KMS-11 (cell line): ENCODE measurements around the gene DAP3.
"Not testable (repeated sequence)": the region's sequence is repeated elsewhere in the genome, so short reads cannot be mapped to it uniquely, and the experiment has no call there.

Experiments used
- H2AFZ ChIP-seq: fragments of 200-600 bp; sonication (generic); 2 replicates; pipeline ENCODE4 v1.6.1; 2016; ENCODE audit warnings: antibody characterized with exemption, mixed run types, low read depth
- H3K27ac ChIP-seq: fragments of 200-600 bp; sonication (generic); 2 replicates; pipeline ENCODE4 v1.6.1; 2016; ENCODE audit warnings: mild to moderate bottlenecking, mixed run types
- H3K27me3 ChIP-seq: fragments of 200-600 bp; sonication (generic); 2 replicates; pipeline ENCODE4 v1.6.1; 2017; ENCODE audit warnings: mild to moderate bottlenecking, low read depth, mixed run types, moderate library complexity; ENCODE audit not compliant: insufficient read depth
- H3K36me3 ChIP-seq: fragments of 200-600 bp; sonication (generic); 2 replicates; pipeline ENCODE4 v1.6.1; 2017; ENCODE audit warnings: mild to moderate bottlenecking, mixed run types; ENCODE audit not compliant: insufficient read depth
- H3K4me1 ChIP-seq: fragments of 200-600 bp; sonication (generic); 2 replicates; pipeline ENCODE4 v1.6.1; 2016; ENCODE audit warnings: mild to moderate bottlenecking, low read depth, mixed run types; ENCODE audit not compliant: poor library complexity, severe bottlenecking
- H3K4me2 ChIP-seq: fragments of 200-600 bp; sonication (generic); 2 replicates; pipeline ENCODE4 v1.7.0; 2016; ENCODE audit warnings: mild to moderate bottlenecking, mixed run types
- H3K4me3 ChIP-seq: fragments of 200-600 bp; sonication (generic); IDR thresholded peaks from 2 replicates; pipeline ENCODE4 v1.6.1; 2017; ENCODE audit warnings: low read depth, low read length, mixed read lengths; ENCODE audit not compliant: insufficient read depth
- H3K79me2 ChIP-seq: fragments of 200-600 bp; sonication (generic); 2 replicates; pipeline ENCODE4 v1.6.1; 2016; ENCODE audit warnings: low read depth, mixed run types; ENCODE audit not compliant: insufficient read depth
- H3K9ac ChIP-seq: fragments of 200-600 bp; sonication (generic); 2 replicates; pipeline ENCODE4 v1.6.1; 2016; ENCODE audit warnings: mild to moderate bottlenecking, mixed run types
- H4K20me1 ChIP-seq: fragments of 200-600 bp; sonication (generic); 2 replicates; pipeline ENCODE4 v1.6.1; 2016; ENCODE audit warnings: mild to moderate bottlenecking, mixed run types; ENCODE audit not compliant: insufficient read depth
- CTCF ChIP-seq: fragments of 200-600 bp; sonication (generic); conservative IDR thresholded peaks from 2 replicates; pipeline ENCODE4 v1.6.1; 2017; ENCODE audit warnings: low read depth, mild to moderate bottlenecking, antibody characterized with exemption, low read length, moderate library complexity, mixed read lengths

DAP3 gene

GRCh38 chr1:155712636-155713035, 23.7 kb downstream of the DAP3 start:
- not testable (repeated sequence) for H3K9ac ChIP-seq, H3K4me2 ChIP-seq, H3K27ac ChIP-seq, H3K27me3 ChIP-seq, H3K4me3 ChIP-seq, H2AFZ ChIP-seq
- H3K4me1 ChIP-seq: peaks cover 28% of the 10 kb centered on the region
- H3K36me3 ChIP-seq: peaks cover 48% of the 10 kb centered on the region
- peaks cover 86% of the 10 kb centered on the region for H3K79me2 ChIP-seq
- peak; percentile 47 for TF ChIP-seq CTCF
- H4K20me1 ChIP-seq: peaks cover 24% of the 10 kb centered on the region

GRCh38 chr1:155713075-155713474, 24.2 kb downstream of the DAP3 start:
- peaks cover 49% of the 10 kb centered on the region for H3K36me3 ChIP-seq
- no peak overlapping the region for H3K4me2 ChIP-seq
- no peaks in the 10 kb centered on the region for H3K27me3 ChIP-seq
- H3K4me3 ChIP-seq: no peak overlapping the region
- H3K9ac ChIP-seq: no peak overlapping the region
- H3K27ac ChIP-seq: no peak overlapping the region
- H4K20me1 ChIP-seq: peaks cover 19% of the 10 kb centered on the region
- peaks cover 25% of the 10 kb centered on the region for H3K4me1 ChIP-seq
- H3K79me2 ChIP-seq: peaks cover 86% of the 10 kb centered on the region
- TF ChIP-seq CTCF: no peak
- H2AFZ ChIP-seq: no peak overlapping the region

GRCh38 chr1:155715056-155715455, 26.2 kb downstream of the DAP3 start:
- not testable (repeated sequence) for H3K4me2 ChIP-seq, H3K27me3 ChIP-seq, H3K9ac ChIP-seq, H3K27ac ChIP-seq, H2AFZ ChIP-seq, H3K4me3 ChIP-seq
- Histone ChIP-seq H4K20me1 (peaks cover 18% of the 10 kb centered on the region; the same call in 1 of the 2 replicates), H3K36me3 (peaks cover 35% of the 10 kb centered on the region), H3K79me2 (peaks cover 83% of the 10 kb centered on the region), H3K4me1 (peaks cover 22% of the 10 kb centered on the region)

- Histone ChIP-seq H3K4me1 (peaks cover 22% of the 10 kb centered on the region), H3K27ac (no peak overlapping the region), H3K79me2 (peaks cover 85% of the 10 kb centered on the region), H4K20me1 (peaks cover 18% of the 10 kb centered on the region; the same call in 1 of the 2 replicates), H3K36me3 (peaks cover 35% of the 10 kb centered on the region), H3K4me2 (no peak overlapping the region), H3K27me3 (no peaks in the 10 kb centered on the region), H3K4me3 (peak overlapping the region; percentile 13), H2AFZ (no peak overlapping the region), H3K9ac (no peak overlapping the region)
- TF ChIP-seq CTCF: no peak
These were observed 26.9 kb downstream of the DAP3 start for GRCh38 chr1:155715777-155716176.

GRCh38 chr1:155717041-155717440, 28.1 kb downstream of the DAP3 start:
- Histone ChIP-seq H3K27me3 (no peaks in the 10 kb centered on the region), H3K4me3 (peak overlapping the region; percentile 13), H2AFZ (no peak overlapping the region), H3K4me2 (peak overlapping the region; percentile 22), H3K27ac (peak overlapping the region; percentile 3; the same call in 1 of the 2 replicates), H3K4me1 (peaks cover 22% of the 10 kb centered on the region), H3K79me2 (peaks cover 89% of the 10 kb centered on the region), H3K9ac (no peak overlapping the region), H3K36me3 (peaks cover 37% of the 10 kb centered on the region), H4K20me1 (peaks cover 16% of the 10 kb centered on the region; the same call in 1 of the 2 replicates)
- TF ChIP-seq CTCF: no peak

GRCh38 chr1:155718524-155719115, 29.7 kb downstream of the DAP3 start:
- not testable (repeated sequence) for H4K20me1 ChIP-seq, H3K27ac ChIP-seq, H3K4me2 ChIP-seq, H2AFZ ChIP-seq, H3K4me3 ChIP-seq, H3K9ac ChIP-seq, H3K27me3 ChIP-seq
- H3K79me2 ChIP-seq: peaks cover 79% of the 10 kb centered on the region
- H3K4me1 ChIP-seq: peaks cover 22% of the 10 kb centered on the region
- peaks cover 37% of the 10 kb centered on the region for H3K36me3 ChIP-seq
